Activated CD4-positive, alpha-beta T cell treated with anti-CD3 and anti-CD28 coated beads for 36 hours (primary cell): ENCODE data around the gene CDK5RAP2. TPM values are rescaled to one million over a fixed set of nuclear protein-coding genes. Genes with fewer than 3 reads are reported as not detected.

Experiments
- ATAC-seq: fragments of 200-7000 bp; cut with Tn5 transposase; one replicate; pipeline ENCODE4 v1.10.0; 2021; ENCODE audit warnings: mild to moderate bottlenecking, moderate library complexity
- CTCF ChIA-PET: fragments of 350-600 bp; sonication (Branson Sonifier 250); formaldehyde crosslinking; loops from one replicate; lab custom pipeline; 2021; ENCODE audit warnings: antibody characterized with exemption; lab: Charles Lee
- POLR2A ChIA-PET: fragments of 350-600 bp; sonication (Branson Sonifier 250); formaldehyde crosslinking; loops from one replicate; lab custom pipeline; 2021; ENCODE audit warnings: antibody characterized with exemption, inconsistent platforms; lab: Charles Lee
- DNase-seq: peaks from one replicate; pipeline ENCODE4 v3.0.0-alpha.2; 2020
- H3K27ac Mint-ChIP-seq: one replicate; pipeline ENCODE4 v1.8.0; 2021; ENCODE audit warnings: mixed read lengths
- H3K27me3 Mint-ChIP-seq: one replicate; pipeline ENCODE4 v1.8.0; 2021; ENCODE audit warnings: mixed read lengths
- H3K36me3 Mint-ChIP-seq: one replicate; pipeline ENCODE4 v1.8.0; 2021; ENCODE audit warnings: low read depth, mixed read lengths
- H3K4me1 Mint-ChIP-seq: one replicate; pipeline ENCODE4 v1.8.0; 2021; ENCODE audit warnings: mixed read lengths
- H3K4me3 Mint-ChIP-seq: one replicate; pipeline ENCODE4 v1.8.0; 2021; ENCODE audit warnings: mild to moderate bottlenecking, moderate library complexity, mixed read lengths
- H3K9me3 Mint-ChIP-seq: one replicate; pipeline ENCODE4 v1.8.0; 2021; ENCODE audit warnings: low read depth, mixed read lengths
- intact Hi-C, 2 experiments: fragments of 100-400 bp; cut with DNase I in 1 of 2; cut with micrococcal nuclease in 1 of 2; formaldehyde crosslinking; loops; one replicate each; pipeline versions ENCODE4 v1.14.2 to v1.15.1; 2022 to 2024; cut with DNase I, micrococcal nuclease
- total RNA-seq, 2 experiments: library from RNA; stranded (reverse); gene quantifications; one replicate each; pipeline ENCODE4 v1.2.3, GENCODE V29; 2021

The CDK5RAP2 gene
- total RNA-seq, 2 experiments from 2014 or later, result 68.8 to 85.8 TPM

- H3K9me3 Mint-ChIP-seq, result no peaks in the 10 kb centered on the region
- ChIA-PET POLR2A (no interaction called here), CTCF (no interaction called here)
- DNase-seq, result no peak
- H3K4me3 Mint-ChIP-seq, result no peak overlapping the region
- peaks cover 32% of the 10 kb centered on the region for H3K4me1 Mint-ChIP-seq
- intact Hi-C loops, result no loop called here
- no peak overlapping the region for H3K27ac Mint-ChIP-seq
- H3K36me3 Mint-ChIP-seq, result peaks cover 48% of the 10 kb centered on the region
- H3K27me3 Mint-ChIP-seq, result no peaks in the 10 kb centered on the region
- no peak for ATAC-seq
These were observed 184.6 kb downstream of the CDK5RAP2 start for GRCh38 chr9:120395376-120395775.

DNA sequence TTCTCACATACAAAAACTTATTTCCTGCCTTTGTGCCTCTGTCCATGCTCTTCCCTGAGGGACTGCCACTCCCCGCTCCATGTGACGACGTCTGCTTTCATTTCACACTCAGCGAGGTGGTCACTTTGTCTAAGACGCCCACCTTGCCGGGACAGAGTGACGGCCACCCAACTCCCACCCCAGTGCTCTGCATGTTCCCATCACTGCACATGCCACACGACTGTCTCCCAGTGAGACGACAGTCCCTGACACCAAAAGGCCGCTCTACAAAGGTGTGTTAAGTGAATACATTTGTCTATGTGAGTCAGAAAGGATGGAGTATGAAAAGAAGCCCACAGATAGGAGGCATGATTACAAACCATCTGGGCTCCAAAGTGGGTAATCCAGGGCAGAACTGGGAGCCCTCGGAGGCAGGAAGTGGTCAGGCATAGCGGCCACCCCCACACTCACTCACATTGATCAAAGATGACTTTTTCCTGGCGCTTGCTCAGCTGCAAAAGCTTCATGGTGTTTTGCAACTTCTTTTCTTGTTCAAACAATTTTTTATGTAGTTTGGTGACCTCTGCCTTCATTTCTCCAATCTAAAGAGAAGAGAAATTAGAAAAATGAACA lies 185.8 kb downstream of the CDK5RAP2 start:
- peak; percentile 79 for DNase-seq
- Mint-ChIP-seq H3K36me3 (peaks cover 40% of the 10 kb centered on the region), H3K4me3 (peak overlapping the region; percentile 22), H3K27me3 (no peaks in the 10 kb centered on the region), H3K4me1 (peaks cover 32% of the 10 kb centered on the region), H3K9me3 (no peaks in the 10 kb centered on the region), H3K27ac (peak overlapping the region; percentile 82)
- ATAC-seq, result peak; percentile 95
- intact Hi-C loops, result loop anchor here in 1 of 2 experiments (1.0 kb wide), 1 partner anchor 58 kb away; no protein-coding TSS in a partner anchor
- CTCF ChIA-PET, result interaction anchor here (0.7 kb wide), 1 partner anchor 11 kb away, joined by 3 read pairs; no protein-coding TSS in a partner anchor
- POLR2A ChIA-PET, result no interaction called here

DNA sequence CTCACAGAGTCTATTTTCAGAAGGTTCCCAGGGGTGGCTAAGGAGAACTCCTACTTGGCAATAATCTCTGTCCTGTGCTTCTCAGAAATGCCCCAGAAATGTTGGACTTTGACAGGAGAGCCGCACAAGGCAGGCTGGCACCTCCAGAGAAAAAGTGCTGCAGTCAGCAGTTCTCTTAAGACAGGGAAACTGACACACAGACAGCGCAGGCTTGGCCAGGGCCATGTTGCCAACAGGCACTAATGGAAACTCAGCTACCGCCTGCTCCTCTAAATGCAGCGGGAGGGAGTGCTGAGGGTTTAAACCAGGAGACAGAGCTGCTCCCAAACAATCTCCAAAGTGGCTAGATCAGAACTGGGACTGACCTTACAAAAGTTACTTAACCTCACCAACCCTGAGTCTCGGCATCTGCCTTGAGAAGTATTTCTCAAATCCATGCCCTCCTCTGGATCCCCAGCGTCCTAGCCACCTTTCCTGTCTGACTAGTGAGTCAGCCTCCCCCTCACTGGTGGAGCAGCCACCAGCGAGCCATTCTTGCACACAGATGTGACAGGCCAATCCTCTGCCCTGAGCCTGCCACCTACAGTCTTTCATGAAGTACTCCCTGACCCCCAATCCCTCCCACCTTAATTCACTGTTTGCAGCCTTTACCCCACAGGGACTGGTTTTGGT lies 186.4 kb downstream of the CDK5RAP2 start:
- Mint-ChIP-seq H3K36me3 (peaks cover 40% of the 10 kb centered on the region), H3K4me3 (peak overlapping the region; percentile 22), H3K9me3 (no peaks in the 10 kb centered on the region), H3K27ac (peak overlapping the region; percentile 82), H3K4me1 (peaks cover 32% of the 10 kb centered on the region), H3K27me3 (no peaks in the 10 kb centered on the region)
- CTCF ChIA-PET, result no interaction called here
- DNase-seq (peak; percentile 50), ATAC-seq (peak; percentile 70)
- intact Hi-C loops, result loop anchor here in 1 of 2 experiments (1.0 kb wide), 1 partner anchor 57 kb away; no protein-coding TSS in a partner anchor
- POLR2A ChIA-PET, result no interaction called here

DNA sequence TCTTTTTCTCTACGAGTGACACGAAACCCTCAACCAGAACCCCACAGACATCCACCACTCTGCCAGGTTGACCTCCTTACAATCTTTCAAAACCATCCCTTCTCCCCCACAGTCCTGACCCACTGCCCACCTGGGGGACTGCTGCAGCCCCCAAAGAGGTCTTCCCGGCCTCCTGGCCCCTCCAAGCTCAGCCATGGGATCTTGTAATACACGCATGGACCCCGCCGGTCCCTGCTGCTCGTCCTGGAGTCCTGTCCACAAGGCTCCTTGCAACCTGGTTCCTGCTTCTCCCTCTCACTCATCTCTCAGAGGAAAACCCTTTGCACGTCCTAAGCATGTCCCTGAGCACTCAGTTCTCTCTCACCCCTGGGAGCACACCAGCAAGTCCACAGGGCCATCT lies 187.3 kb downstream of the CDK5RAP2 start:
- H3K4me3 Mint-ChIP-seq, result no peak overlapping the region
- DNase-seq (no peak), ATAC-seq (no peak)
- H3K27me3 Mint-ChIP-seq, result no peaks in the 10 kb centered on the region
- no peaks in the 10 kb centered on the region for H3K9me3 Mint-ChIP-seq
- intact Hi-C loops, result no loop called here
- ChIA-PET CTCF (no interaction called here), POLR2A (no interaction called here)
- H3K36me3 Mint-ChIP-seq, result peaks cover 37% of the 10 kb centered on the region
- no peak overlapping the region for H3K27ac Mint-ChIP-seq
- peaks cover 30% of the 10 kb centered on the region for H3K4me1 Mint-ChIP-seq

DNA sequence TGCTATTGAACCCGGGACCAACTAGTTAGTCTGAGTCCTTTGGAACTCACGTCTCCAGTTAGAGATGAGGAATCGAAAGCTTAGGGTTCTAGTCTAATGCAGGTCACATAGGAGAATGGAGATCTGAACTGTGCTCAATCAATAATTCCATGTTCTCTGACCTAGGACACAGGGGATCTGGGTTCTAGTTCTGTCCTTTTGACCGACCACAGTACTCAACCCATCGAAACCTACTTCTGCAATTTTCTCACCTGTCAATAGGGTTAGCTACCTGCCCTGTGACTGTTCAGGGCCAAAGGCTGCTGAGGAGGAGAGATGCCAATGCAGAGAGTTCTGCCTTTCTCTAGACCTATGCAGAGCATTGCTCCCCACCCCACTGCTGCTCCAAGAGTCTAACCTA lies 187.7 kb downstream of the CDK5RAP2 start:
- intact Hi-C loops, result no loop called here
- CTCF ChIA-PET, result no interaction called here
- POLR2A ChIA-PET, result no interaction called here
- Mint-ChIP-seq H3K4me3 (no peak overlapping the region), H3K27ac (no peak overlapping the region), H3K4me1 (peaks cover 27% of the 10 kb centered on the region), H3K9me3 (no peaks in the 10 kb centered on the region), H3K36me3 (peaks cover 35% of the 10 kb centered on the region), H3K27me3 (no peaks in the 10 kb centered on the region)
- ATAC-seq, result no peak
- no peak for DNase-seq

DNA sequence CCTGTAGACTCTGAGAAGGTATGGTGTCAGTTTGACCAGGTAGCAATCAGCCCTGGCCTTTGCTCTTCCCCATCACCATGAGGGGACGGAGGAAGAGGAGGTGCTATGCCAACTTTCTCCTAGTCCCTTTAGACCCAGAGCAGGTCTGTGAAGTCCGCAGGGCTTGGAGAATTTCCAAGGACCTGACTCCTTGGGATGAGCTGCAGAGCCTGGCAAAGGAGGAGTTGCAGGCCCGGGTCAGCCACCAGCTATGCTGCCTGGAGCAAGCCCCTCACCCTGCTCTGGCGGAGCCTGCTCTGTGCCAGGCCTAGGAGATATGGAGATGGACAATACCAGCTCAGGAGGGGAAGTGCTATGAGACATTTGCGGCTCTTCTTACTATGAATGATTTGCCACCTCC lies 188.3 kb downstream of the CDK5RAP2 start:
- ChIA-PET POLR2A (no interaction called here), CTCF (no interaction called here)
- Mint-ChIP-seq H3K4me3 (no peak overlapping the region), H3K4me1 (peaks cover 24% of the 10 kb centered on the region), H3K27ac (no peak overlapping the region), H3K27me3 (no peaks in the 10 kb centered on the region), H3K36me3 (peaks cover 34% of the 10 kb centered on the region), H3K9me3 (no peaks in the 10 kb centered on the region)
- DNase-seq (no peak), ATAC-seq (no peak)
- intact Hi-C loops, result no loop called here

DNA sequence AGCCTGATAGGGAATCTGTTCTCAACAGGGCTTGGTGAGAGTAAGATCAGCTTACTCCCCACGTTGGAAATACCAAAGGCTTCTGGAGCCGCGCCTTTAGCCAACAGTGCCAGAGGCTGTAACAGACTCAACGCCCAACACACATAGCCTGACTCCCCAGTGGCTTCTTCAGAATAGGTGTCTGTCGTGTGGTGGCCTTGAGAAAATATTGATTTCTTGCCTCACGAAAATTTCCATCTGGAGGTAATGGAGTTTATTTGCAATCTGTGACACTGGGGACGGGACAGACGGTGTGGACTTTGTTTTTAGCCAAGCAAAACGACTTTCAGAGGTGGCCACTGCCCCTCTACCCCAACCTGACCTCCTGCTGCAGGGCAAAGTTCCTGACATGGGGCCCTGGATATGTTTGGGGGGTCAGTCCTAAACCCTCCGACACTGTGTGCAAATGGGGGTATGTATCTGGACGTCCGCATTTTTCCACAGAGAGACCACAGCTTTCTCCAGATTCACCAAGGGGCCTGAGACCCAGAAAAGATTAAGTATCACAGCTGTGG lies 189.3 kb downstream of the CDK5RAP2 start:
- CTCF ChIA-PET, result no interaction called here
- H3K4me3 Mint-ChIP-seq, result no peak overlapping the region

GRCh38 chr9:120389867-120390266 lies 190.1 kb downstream of the CDK5RAP2 start:
- Mint-ChIP-seq H3K4me3 (no peak overlapping the region), H3K27me3 (no peaks in the 10 kb centered on the region), H3K36me3 (peaks cover 31% of the 10 kb centered on the region), H3K9me3 (no peaks in the 10 kb centered on the region), H3K27ac (no peak overlapping the region), H3K4me1 (peaks cover 15% of the 10 kb centered on the region)
- POLR2A ChIA-PET, result no interaction called here
- CTCF ChIA-PET, result no interaction called here
- DNase-seq (no peak), ATAC-seq (no peak)
- intact Hi-C loops, result no loop called here

More for the DNA sequence above, 189.3 kb downstream of the CDK5RAP2 start:
- no peaks in the 10 kb centered on the region for H3K27me3 Mint-ChIP-seq
- intact Hi-C loops, result no loop called here
- ATAC-seq (no peak), DNase-seq (no peak)
- no peaks in the 10 kb centered on the region for H3K9me3 Mint-ChIP-seq
- H3K36me3 Mint-ChIP-seq, result peaks cover 31% of the 10 kb centered on the region
- H3K27ac Mint-ChIP-seq, result no peak overlapping the region
- POLR2A ChIA-PET, result no interaction called here
- peaks cover 17% of the 10 kb centered on the region for H3K4me1 Mint-ChIP-seq

DNA sequence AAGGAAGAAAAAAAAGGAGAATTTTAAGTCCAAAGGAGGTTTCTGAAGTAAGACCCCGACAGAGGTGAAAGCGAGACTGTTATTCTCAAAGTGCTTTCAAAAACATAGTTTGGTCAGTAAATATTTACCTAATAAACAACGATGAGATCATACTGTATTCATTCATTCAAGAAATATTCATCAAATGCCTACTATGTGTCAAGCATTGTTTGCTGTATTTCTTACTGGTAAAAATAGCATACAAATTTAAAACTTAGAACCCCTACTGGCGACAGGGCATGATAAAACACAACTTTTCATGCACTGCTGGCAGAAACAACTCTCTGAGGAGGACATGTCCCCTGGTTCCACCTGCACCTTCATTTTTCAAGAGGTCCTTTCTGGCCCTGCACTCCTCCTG lies 190.7 kb downstream of the CDK5RAP2 start:
- intact Hi-C loops, result no loop called here
- Mint-ChIP-seq H3K36me3 (peaks cover 26% of the 10 kb centered on the region), H3K4me1 (peaks cover 9% of the 10 kb centered on the region), H3K9me3 (no peaks in the 10 kb centered on the region), H3K27ac (no peak overlapping the region), H3K4me3 (no peak overlapping the region), H3K27me3 (no peaks in the 10 kb centered on the region)
- ChIA-PET CTCF (no interaction called here), POLR2A (no interaction called here)
- no peak for DNase-seq
- no peak for ATAC-seq

DNA sequence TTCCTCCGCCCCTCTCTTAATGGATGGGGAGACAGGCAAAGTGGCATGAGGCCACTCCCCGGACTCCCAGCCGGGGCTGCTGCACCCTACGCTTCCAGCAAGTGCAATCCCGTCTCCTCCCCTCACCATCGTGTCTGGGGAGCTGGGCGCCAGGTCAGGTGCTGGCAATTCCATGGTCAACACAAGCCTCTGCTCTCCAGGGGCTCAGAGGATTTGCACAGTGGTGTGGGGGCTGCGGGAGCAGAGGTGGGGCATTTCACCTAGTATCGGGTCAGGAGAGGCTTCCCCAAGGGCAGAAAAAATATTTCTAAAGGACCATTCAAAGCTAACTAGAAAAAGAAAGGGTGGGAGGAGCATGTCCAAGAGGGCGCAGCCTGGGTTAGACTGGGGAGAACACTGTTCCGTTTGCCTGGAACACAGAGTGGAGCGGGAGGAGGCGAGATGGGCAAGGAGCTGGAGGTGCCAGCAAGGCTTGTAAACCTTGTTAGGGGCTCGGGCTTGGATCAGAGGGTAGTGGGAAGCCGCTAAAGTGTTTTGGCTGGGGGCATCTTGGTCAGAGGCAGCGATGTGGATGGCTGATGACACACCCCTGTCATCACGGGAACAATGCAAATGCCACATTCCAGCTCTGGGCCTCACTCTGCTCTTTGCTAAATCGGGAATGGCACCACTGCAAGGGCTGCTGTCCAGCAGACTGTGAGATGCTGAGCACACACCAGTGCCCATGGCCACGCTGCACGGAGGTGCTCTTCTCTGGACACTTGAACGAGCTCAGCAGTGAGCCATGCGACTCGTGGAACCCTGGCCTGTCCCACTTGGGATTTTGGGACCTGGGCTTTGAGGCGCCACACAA lies 191.7 kb downstream of the CDK5RAP2 start:
- Mint-ChIP-seq H3K4me1 (no peaks in the 10 kb centered on the region), H3K4me3 (no peak overlapping the region), H3K9me3 (no peaks in the 10 kb centered on the region), H3K36me3 (peaks cover 16% of the 10 kb centered on the region), H3K27me3 (no peaks in the 10 kb centered on the region), H3K27ac (no peak overlapping the region)
- CTCF ChIA-PET, result interaction anchor here (0.6 kb wide), 1 partner anchor 156 kb away, joined by 3 read pairs; no protein-coding TSS in a partner anchor
- no peak for ATAC-seq
- POLR2A ChIA-PET, result no interaction called here
- DNase-seq, result no peak
- intact Hi-C loops, result no loop called here

DNA sequence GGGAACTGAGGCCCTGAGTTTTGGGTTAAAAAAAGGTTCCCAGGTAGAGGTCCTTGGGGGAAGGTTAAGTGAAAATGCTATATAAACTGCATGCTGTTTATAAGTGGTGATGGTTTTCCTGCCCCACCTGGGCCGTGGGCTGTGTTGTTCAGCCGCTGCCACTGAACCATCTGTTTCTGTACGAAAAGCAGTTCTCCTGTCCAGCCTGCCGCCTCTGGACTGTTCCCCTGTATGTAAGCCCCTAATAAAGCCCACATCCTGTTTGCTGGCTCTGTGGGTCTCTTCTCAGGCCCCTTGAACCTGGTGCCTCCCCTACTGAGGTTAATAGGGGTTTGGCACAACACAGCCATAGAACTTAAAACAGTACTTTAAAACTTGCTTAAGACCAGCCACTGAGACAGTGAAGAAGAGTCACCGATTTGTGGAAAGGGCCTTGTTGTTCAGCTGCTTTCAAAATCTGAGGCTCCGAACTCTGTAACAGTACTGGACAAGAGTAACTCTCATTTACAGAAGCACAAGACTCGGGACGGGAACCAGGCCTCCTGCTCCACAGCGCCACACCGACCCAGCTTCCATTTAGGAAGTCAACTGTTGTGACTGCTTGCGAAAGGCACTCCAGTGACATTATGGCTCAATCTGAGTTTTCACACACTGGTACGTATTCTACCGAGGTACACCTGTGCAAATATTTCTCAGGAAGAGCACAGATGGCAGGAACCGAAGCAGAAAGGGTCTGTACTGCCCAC lies 192.5 kb downstream of the CDK5RAP2 start:
- intact Hi-C loops, result no loop called here
- ChIA-PET POLR2A (no interaction called here), CTCF (interaction anchor here (0.6 kb wide), 1 partner anchor 156 kb away, joined by 3 read pairs; no protein-coding TSS in a partner anchor)
- Mint-ChIP-seq H3K27ac (no peak overlapping the region), H3K9me3 (no peaks in the 10 kb centered on the region), H3K27me3 (no peaks in the 10 kb centered on the region), H3K4me3 (no peak overlapping the region), H3K4me1 (no peaks in the 10 kb centered on the region), H3K36me3 (peaks cover 8% of the 10 kb centered on the region)
- DNase-seq (no peak), ATAC-seq (no peak)
